Endometrial microvascular endothelial cells (primary cell): ENCODE measurements around the gene TTLL12. TPM values are rescaled to one million over a fixed set of nuclear protein-coding genes. Genes with fewer than 3 reads are reported as not detected.

ENCODE experiments used
- in situ Hi-C: cut with HindIII; loops from 2 replicates; pipeline ENCODE4 v1.10.0; 2017; ENCODE audit warnings: low sequenced_read_pairs, low pct_unique_long_range_greater_than_20kb; ENCODE audit errors: inconsistent ontology term
- total RNA-seq: library from RNA; depleted of rRNA; stranded (reverse); fragments of >200 nt; gene quantifications from one replicate; pipeline ENCODE4 v1.2.3, GENCODE V29; 2015; ENCODE audit errors: inconsistent ontology term

The TTLL12 gene
- total RNA-seq, 1 donor from 2014 or later = 83.2 TPM

DNA sequence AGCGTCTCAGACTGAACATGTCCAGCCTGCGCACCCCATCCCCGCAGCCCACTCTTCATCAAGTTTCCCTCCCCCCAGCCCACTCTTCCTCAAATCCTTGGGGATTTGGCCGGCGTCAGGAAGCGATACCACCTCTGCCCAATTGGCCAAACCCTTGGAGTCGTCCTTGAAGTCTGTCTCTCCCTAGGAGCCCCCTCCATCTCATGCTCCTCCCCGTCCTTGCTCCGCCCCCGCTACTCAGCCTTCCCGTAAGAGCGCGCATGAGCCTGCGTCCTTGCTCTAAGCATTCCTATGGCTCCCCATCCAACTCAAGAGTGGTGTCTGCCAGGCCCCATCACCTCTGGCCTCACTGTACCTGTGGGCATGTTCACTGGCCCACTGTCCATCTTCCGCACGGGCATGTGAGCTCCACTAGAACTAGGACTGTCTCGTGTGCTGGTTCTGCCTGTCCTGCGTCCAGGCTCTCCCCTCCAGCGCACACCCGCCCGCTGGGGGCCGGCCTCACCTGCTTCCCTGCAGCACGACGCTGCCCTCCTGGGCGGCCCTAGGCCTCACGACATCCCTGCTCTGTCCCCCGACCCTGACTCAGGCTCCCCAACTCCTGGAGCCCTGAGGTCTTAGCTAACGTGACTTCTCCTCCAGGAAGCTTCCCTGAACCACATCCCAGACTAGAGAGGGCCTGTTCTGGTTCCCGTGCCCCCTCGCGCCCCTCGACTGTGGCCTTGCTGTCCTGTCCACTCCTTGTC is 30.5 kb upstream of the TTLL12 start:
- in situ Hi-C loops = no loop called here

- in situ Hi-C loops = no loop called here
Observed at GRCh38 chr22:43216738-43217137, 29.8 kb upstream of the TTLL12 start.

DNA sequence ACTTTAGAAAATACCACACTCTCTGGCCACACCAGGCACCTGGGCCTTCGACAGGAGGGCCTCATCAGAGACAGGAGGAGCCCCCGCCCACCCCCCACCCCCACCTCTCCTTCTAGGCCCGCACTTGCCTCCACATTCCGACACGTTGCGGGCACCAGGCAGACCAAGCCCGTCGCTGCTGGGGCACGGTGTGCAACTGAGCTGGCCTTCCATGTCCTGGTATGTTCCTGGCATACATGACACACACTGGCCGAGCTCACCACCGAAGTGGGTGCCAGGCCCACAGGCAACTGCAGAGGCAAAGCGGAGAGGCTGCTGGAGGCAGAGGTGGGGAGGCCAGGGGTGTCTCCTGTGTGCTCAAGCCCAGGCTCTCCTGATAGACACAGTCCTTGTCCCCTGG is 27.0 kb upstream of the TTLL12 start:
- in situ Hi-C loops = no loop called here

GRCh38 chr22:43213051-43213450 is 26.1 kb upstream of the TTLL12 start:
- in situ Hi-C loops = no loop called here

GRCh38 chr22:43212434-43212952 is 25.6 kb upstream of the TTLL12 start:
- in situ Hi-C loops = no loop called here

DNA sequence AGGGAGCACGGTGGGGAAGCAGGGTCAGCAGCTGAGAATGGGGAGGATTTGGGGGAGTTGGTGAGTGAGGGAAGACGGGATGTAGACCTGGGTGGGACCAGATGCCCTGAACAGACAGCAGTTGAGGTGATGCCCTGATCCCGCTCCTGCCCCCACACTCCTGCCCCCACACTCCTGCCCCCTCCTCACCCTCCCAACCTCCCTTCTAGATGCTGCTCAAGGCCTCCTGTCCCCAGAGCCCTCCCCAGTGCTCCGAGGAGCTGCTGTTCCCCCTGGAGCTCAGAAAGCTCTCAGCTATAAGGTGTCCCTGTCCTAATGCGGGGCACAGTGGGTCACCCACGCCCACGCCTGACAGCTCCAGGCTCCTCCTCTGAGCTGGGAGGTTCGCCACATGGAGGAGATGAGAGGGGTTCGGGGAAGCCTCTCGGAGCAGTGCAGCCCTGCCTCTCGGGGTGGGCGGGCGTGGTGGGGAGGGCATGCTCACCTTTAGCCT is 25.1 kb upstream of the TTLL12 start:
- in situ Hi-C loops = no loop called here

- in situ Hi-C loops = no loop called here
Observed at GRCh38 chr22:43210631-43211515, 23.9 kb upstream of the TTLL12 start.

- in situ Hi-C loops = no loop called here
Observed at GRCh38 chr22:43209971-43210370, 23.0 kb upstream of the TTLL12 start.

DNA sequence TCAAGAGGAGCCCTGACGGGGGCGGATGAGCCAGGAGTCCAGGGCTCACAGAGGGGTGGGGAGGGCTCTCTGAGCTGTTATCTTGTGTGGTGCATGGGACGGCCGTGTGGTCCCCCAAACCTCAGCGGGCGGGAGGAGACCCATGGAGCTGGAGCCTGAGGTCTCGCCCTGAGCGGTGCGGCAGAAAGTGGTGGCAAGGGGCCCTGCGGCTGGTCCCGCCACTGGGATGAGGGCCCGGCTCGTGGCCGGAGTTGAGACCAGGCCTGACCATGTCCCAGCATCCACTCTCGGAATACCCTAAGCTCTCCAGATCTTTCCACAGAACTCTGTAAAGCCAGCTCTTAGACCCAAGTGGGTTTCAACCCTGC is 22.6 kb upstream of the TTLL12 start:
- in situ Hi-C loops = no loop called here

DNA sequence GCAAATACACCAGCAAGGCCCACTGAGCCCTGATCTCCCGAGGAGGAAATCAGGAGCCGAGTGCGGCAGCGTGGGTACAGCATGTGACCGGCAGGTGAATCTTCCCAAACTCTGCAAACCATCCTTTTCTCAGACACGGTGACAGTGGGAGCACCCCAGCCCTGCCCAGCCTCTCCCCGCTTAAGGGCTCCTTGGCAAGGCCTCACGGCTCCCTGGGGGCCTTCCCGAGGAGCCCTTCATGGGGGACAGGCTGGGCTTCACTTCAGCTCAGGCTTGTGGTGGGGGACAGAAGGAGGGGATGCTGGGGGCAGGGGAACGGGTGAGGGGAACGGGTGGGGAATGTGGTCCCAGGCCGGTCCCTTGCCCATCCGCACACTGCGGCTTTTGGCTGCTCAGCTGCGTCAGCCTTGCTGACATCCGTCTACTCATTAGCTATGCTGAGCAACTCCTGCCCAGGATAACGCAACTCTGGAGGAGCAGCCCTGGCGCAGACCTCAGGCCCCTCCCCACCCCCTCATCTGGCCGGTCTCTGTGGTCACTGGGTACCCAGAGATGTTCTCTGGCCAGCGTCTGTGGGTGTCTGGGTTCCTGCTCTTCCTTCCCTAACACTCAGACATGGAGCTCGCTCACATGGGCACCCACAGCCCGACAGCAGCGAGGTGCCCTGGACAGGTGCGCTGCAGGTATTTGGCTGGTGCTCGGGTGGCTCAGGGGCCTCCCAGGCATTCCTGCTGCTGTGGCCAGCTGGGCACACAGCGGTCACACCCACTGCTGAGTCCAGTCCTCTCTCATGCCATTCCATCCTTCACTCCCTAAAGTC is 22.0 kb upstream of the TTLL12 start:
- in situ Hi-C loops = no loop called here

DNA sequence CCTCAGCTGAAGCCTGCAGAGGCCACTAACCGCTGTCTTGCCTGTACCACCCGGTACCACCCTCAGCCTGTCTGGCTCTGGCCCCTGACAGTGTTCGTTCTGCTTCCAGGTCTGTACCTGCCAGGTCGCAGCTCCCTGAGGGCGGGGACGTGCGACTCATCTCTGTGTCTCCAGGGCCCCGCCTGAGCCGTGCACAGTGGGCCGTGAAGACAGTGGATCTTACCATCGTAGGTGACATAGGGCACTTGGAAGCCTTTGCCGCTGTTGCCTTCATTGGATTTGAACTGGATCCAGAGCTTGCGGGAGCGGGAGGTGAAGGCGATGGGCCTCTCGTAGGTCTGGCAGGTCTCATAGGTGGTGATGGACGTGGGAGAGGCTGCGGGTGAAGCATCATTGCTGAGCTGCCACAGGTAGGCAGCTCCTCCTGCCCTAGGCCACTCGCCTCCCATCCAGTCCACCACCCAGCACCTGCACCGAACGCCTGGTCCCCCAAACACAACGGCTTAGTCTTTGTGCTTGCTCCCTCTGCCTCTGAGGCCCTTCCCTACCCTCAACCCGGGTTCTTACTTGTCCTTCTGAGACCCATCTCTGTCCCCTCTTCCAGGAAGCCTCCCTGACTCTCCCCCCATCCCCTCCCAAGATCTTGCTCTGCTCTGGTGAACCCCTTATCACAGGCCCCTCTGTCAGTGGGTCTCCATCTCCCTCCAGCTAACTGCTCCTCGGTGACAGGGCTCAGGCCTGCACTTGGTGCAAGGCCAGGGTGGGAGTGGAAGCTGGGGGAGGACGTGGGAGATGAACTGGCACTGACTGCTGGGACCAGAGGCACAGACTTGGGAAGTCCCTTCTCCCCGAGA is 21.1 kb upstream of the TTLL12 start:
- in situ Hi-C loops = no loop called here

DNA sequence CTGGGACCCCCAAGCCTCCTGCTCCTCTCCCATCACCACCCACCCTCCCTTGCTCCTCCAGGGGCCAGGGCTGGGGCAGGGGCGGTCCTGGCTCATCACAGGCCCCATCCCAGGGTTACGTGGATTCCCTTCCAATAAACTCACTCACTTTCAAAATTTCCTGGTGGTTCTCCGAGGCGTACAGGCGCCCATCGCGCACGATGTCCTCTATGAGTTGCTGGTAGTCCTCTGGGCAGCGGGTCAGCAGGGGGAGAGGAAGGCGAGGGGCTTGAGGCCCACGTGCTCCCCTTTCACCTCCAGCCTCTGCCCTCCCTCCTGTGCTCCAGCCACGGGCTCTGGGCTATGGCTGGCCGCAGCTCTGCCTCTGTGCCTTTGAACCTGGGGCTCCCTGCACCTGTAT is 20.5 kb upstream of the TTLL12 start:
- in situ Hi-C loops = no loop called here

GRCh38 chr22:43206509-43207161 is 19.7 kb upstream of the TTLL12 start:
- in situ Hi-C loops = no loop called here

DNA sequence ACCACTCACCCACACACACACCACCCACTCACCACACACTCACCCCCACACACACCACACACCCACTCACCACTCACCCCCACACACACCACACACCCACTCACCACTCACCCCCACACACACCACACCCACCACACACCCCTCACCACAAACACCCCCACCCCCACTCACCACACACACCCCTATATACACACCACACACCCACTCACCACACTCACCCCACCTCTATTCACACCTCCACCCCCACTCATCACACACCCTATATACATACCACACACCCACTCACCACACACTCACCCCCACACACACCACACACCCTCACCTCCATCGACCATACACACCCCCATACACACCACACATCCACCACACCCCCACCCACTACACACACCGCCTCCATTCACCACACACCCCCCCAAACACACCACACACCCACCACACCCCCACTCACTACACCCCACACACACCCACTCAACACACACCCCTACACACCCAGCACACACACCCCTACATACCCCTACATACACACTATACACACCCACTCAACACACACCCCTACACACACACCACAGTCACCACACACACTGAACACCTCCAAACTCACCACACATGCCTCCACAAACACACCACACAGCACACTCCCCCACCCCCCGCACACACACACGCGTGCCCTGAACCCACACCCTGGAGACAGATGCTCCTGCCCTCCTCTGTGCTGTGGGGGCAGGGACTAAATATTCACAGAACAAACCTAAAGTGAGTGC is 19.0 kb upstream of the TTLL12 start:
- in situ Hi-C loops = no loop called here

DNA sequence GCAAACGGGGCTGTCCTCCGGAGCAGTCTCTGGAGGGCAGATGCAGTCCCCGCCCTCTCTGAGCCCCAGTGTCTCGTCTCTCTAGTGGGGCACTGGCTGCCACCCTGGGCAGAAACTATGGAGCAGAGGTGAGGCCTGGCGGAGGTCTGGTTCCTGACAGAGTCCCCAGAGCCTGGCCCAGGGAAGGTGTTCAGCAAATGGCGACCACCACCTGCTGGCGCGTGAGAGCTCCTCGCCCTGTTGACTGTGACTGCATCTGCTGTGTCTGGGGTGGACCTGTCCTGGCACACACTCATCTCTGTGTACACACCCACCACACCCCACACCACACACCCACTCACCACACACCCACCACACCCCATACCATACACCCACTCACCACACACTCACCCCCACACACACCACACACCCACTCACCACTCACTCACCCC is 18.3 kb upstream of the TTLL12 start:
- in situ Hi-C loops = no loop called here

DNA sequence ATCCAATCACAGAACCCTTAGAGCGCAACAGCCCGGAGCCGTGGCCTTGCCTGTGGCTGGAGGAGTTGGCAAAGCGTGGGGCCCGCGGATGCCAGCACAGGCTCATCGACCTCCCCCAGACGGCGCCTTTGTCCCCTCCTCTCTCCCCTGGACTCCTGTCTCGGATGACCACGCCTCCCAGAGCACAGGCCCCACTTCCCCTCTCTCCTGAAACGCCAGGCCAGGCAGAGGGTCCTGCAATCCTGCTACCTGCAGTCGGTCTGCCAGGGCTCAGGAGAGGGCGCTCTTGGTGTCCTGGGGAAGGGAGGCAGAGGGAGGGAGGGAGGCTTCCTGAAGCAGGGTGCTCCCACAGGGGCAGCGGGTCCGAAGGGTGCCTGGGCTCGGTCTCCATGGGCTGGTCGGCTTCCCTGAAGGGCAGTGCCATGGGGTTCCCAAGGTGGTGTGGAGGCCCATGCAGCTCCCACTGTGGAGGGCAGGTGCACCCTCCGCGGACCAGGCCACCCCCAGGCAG is 16.6 kb upstream of the TTLL12 start:
- in situ Hi-C loops = no loop called here
